Right lobe of liver (tissue), 4 donors: Measurements from ENCODE around the gene SPDYE6.

Source experiments
- CTCF ChIP-seq, 4 donors: fragments of 200-600 bp in 3 of 4; fragments of 450-650 bp in 1 of 4; IDR thresholded peaks; one replicate each; pipeline versions ENCODE4 v1.5.1 to v1.8.0; 2016 to 2022; ENCODE audit warnings: antibody characterized with exemption in 4 of 4, mild to moderate bottlenecking in 2 of 4
- POLR2A ChIP-seq: fragments of 450-650 bp; IDR thresholded peaks from one replicate; pipeline ENCODE4 v1.6.1; 2017; ENCODE audit warnings: antibody characterized with exemption, mild to moderate bottlenecking
- donor health status: DM: no; HTN: no; CAD: no.
- donor health status: DM: no; HTN: no; CAD: no.
- donor health status: DM: no; HTN: yes; CAD: no.

- no peak for TF ChIP-seq CTCF (IDR thresholded peaks at IDR 0.05)
- TF ChIP-seq POLR2A = no peak
Measured at GRCh38 chr7:102395592-102395872, 39.3 kb upstream of the SPDYE6 start.
